OCI-LY1 (cell line): Measurements from ENCODE around the gene MEI1.

Source experiments
- H2AFZ ChIP-seq: fragments of 200-600 bp; sonication (generic), shearing (Covaris generic); 2 replicates; pipeline ENCODE4 v1.6.0; 2014; ENCODE audit warnings: antibody characterized with exemption, mild to moderate bottlenecking, low read length
- H3F3A ChIP-seq: fragments of 200-600 bp; sonication (generic), shearing (Covaris generic); 2 replicates; pipeline ENCODE4 v1.6.0; 2014; ENCODE audit warnings: mild to moderate bottlenecking, antibody characterized with exemption, low read length, moderate library complexity; ENCODE audit not compliant: insufficient read depth
- H3K27ac ChIP-seq: fragments of 200-600 bp; sonication (generic); 2 replicates; pipeline ENCODE4 v1.5.1; 2014; ENCODE audit warnings: low read length, mixed run types, mild to moderate bottlenecking, low read depth; ENCODE audit not compliant: poor library complexity, severe bottlenecking
- H3K27me3 ChIP-seq: fragments of 200-600 bp; sonication (generic); 2 replicates; pipeline ENCODE4 v1.6.0; 2014; ENCODE audit warnings: antibody characterized with exemption, mild to moderate bottlenecking, low read length, moderate library complexity; ENCODE audit not compliant: insufficient read depth
- H3K36me3 ChIP-seq: fragments of 200-600 bp; sonication (generic); 2 replicates; pipeline ENCODE4 v1.6.1; 2014; ENCODE audit warnings: mild to moderate bottlenecking, antibody characterized with exemption, low read length, moderate library complexity, mixed read lengths; ENCODE audit not compliant: insufficient read depth
- H3K4me1 ChIP-seq: fragments of 200-600 bp; sonication (generic); 2 replicates; pipeline ENCODE4 v1.5.1; 2014; ENCODE audit warnings: mild to moderate bottlenecking, low read length, moderate library complexity; ENCODE audit not compliant: insufficient read depth, severe bottlenecking
- H3K4me2 ChIP-seq: fragments of 200-600 bp; sonication (generic), shearing (Covaris generic); 2 replicates; pipeline ENCODE4 v1.6.1; 2014; ENCODE audit warnings: low read length
- H3K4me3 ChIP-seq: fragments of 200-600 bp; sonication (generic); 2 replicates; pipeline ENCODE4 v1.5.1; 2014; ENCODE audit warnings: low read length, low read depth, mild to moderate bottlenecking, mixed read lengths; ENCODE audit not compliant: poor library complexity, severe bottlenecking
- H3K79me2 ChIP-seq: fragments of 200-600 bp; shearing (Covaris generic); 2 replicates; pipeline ENCODE4 v1.6.1; 2016; ENCODE audit warnings: mixed run types, low read length, mixed read lengths; ENCODE audit not compliant: insufficient read depth
- H3K9ac ChIP-seq: fragments of 200-600 bp; sonication (generic), shearing (Covaris generic); 2 replicates; pipeline ENCODE4 v1.6.1; 2014; ENCODE audit warnings: mild to moderate bottlenecking, low read length, mixed read lengths
- H3K9me2 ChIP-seq: fragments of 200-600 bp; sonication (generic), shearing (Covaris generic); 2 replicates; pipeline ENCODE4 v1.6.1; 2014; ENCODE audit warnings: low read depth, mild to moderate bottlenecking, low read length, mixed read lengths
- H3K9me3 ChIP-seq: fragments of 200-600 bp; shearing (Covaris generic); 2 replicates; pipeline ENCODE4 v1.6.1; 2014; ENCODE audit warnings: low read length, mixed read lengths
- H4K20me1 ChIP-seq: fragments of 200-600 bp; sonication (generic), shearing (Covaris generic); 2 replicates; pipeline ENCODE4 v1.6.0; 2016; ENCODE audit warnings: mild to moderate bottlenecking, low read length; ENCODE audit not compliant: insufficient read depth
- CTCF ChIP-seq: fragments of 200-600 bp; sonication (generic), shearing (Covaris generic); IDR thresholded peaks from 2 replicates; pipeline ENCODE4 v1.5.1; 2017; ENCODE audit warnings: mild to moderate bottlenecking, antibody characterized with exemption, low read length, moderate library complexity, mixed read lengths
- EZH2 ChIP-seq: fragments of 200-600 bp; sonication (generic), shearing (Covaris generic); IDR thresholded peaks from 2 replicates; pipeline ENCODE4 v1.8.0; 2017; ENCODE audit warnings: borderline replicate concordance, mixed run types, mild to moderate bottlenecking, antibody characterized with exemption, low read length, moderate library complexity, mixed read lengths

Gene MEI1

GRCh38 chr22:41672780-41673509 is 26.4 kb upstream of the MEI1 start:
- Histone ChIP-seq H3K4me2 (no peak overlapping the region), H3K27ac (no peak overlapping the region), H3K4me1 (peaks cover under 1% of the 10 kb centered on the region), H3K36me3 (peaks cover 57% of the 10 kb centered on the region), H3K27me3 (no peaks in the 10 kb centered on the region), H3K9me2 (no peaks in the 10 kb centered on the region), H3K79me2 (no peaks in the 10 kb centered on the region), H2AFZ (no peak overlapping the region), H4K20me1 (no peaks in the 10 kb centered on the region), H3F3A (peaks cover 3% of the 10 kb centered on the region; the same call in 1 of the 2 replicates), H3K9me3 (no peaks in the 10 kb centered on the region), H3K9ac (no peak overlapping the region), H3K4me3 (no peak overlapping the region)
- TF ChIP-seq CTCF (peak; percentile 72), EZH2 (no peak)

- no peak overlapping the region for H3K9ac ChIP-seq
- H3K27ac ChIP-seq, result no peak overlapping the region
- H2AFZ ChIP-seq, result no peak overlapping the region
- no peak for TF ChIP-seq EZH2
- no peak for TF ChIP-seq CTCF
- H4K20me1 ChIP-seq, result no peaks in the 10 kb centered on the region
- no peak overlapping the region for H3K4me2 ChIP-seq
- H3K4me1 ChIP-seq, result no peaks in the 10 kb centered on the region
- peaks cover 4% of the 10 kb centered on the region; the same call in 1 of the 2 replicates for H3K79me2 ChIP-seq
- no peaks in the 10 kb centered on the region for H3K9me3 ChIP-seq
- no peaks in the 10 kb centered on the region for H3K27me3 ChIP-seq
- no peaks in the 10 kb centered on the region for H3F3A ChIP-seq
- H3K4me3 ChIP-seq, result no peak overlapping the region
- peaks cover 75% of the 10 kb centered on the region for H3K36me3 ChIP-seq
- no peaks in the 10 kb centered on the region for H3K9me2 ChIP-seq
Observed at GRCh38 chr22:41674846-41675340, 24.4 kb upstream of the MEI1 start.

- Histone ChIP-seq H3K9ac (no peak overlapping the region), H3K9me3 (no peaks in the 10 kb centered on the region), H3K9me2 (no peaks in the 10 kb centered on the region), H3K4me2 (no peak overlapping the region), H3K79me2 (peaks cover 17% of the 10 kb centered on the region), H3K27ac (no peak overlapping the region), H3K4me3 (no peak overlapping the region), H3K4me1 (peaks cover 1% of the 10 kb centered on the region), H3K36me3 (peaks cover 88% of the 10 kb centered on the region), H2AFZ (no peak overlapping the region), H3F3A (no peaks in the 10 kb centered on the region), H4K20me1 (no peaks in the 10 kb centered on the region), H3K27me3 (no peaks in the 10 kb centered on the region)
- TF ChIP-seq EZH2, result no peak
Observed at GRCh38 chr22:41676134-41676533, 23.2 kb upstream of the MEI1 start.
